Measurements from ENCODE around the gene TRRAP.

Gene TRRAP

GRCh38 chr7:98978672-98979071 lies 100.3 kb downstream of the TRRAP start:
- TF ChIP-seq CTCF (IDR thresholded peaks at IDR 0.05; ENCODE audit: control insufficient read depth, extremely low read depth, insufficient read depth) = no peak
- H3K4me3 ChIP-seq (ENCODE audit: low read depth, low read length) = no peak overlapping the region
- DNase-seq (ENCODE audit: low read depth) = no peak

GRCh38 chr7:98981701-98982100 lies 103.4 kb downstream of the TRRAP start:
- DNase-seq (ENCODE audit: low read depth) = no peak
- no peak for TF ChIP-seq CTCF (IDR thresholded peaks at IDR 0.05; ENCODE audit: control insufficient read depth, extremely low read depth, insufficient read depth)
- no peak overlapping the region for H3K4me3 ChIP-seq (ENCODE audit: low read depth, low read length)

GRCh38 chr7:98982686-98983085 lies 104.4 kb downstream of the TRRAP start:
- no peak for TF ChIP-seq CTCF (IDR thresholded peaks at IDR 0.05; ENCODE audit: control insufficient read depth, extremely low read depth, insufficient read depth)
- H3K4me3 ChIP-seq (ENCODE audit: low read depth, low read length) = no peak overlapping the region

DNA sequence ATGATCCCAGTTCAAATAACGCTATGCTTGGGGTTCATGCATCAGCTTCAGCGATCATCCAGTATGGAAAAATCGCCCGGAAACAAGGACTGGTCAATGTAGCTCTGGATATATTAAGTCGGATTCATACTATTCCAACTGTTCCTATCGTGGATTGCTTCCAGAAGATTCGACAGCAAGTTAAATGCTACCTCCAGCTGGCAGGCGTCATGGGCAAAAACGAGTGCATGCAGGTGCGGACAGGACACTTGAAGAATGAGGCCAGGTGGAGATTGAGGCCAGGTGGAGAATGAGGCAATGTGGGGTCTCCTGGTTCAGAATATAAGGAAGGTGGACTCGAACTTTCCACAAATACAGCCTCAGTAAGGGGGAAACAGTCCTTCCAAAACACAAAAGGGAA lies 105.8 kb downstream of the TRRAP start:
- DNase-seq (ENCODE audit: low read depth) = no peak
- TF ChIP-seq CTCF (IDR thresholded peaks at IDR 0.05; ENCODE audit: control insufficient read depth, extremely low read depth, insufficient read depth) = no peak
- H3K4me3 ChIP-seq (ENCODE audit: low read depth, low read length) = no peak overlapping the region

More at GRCh38 chr7:98982686-98983085, 104.4 kb downstream of the TRRAP start:
- DNase-seq (ENCODE audit: low read depth) = no peak

DNA sequence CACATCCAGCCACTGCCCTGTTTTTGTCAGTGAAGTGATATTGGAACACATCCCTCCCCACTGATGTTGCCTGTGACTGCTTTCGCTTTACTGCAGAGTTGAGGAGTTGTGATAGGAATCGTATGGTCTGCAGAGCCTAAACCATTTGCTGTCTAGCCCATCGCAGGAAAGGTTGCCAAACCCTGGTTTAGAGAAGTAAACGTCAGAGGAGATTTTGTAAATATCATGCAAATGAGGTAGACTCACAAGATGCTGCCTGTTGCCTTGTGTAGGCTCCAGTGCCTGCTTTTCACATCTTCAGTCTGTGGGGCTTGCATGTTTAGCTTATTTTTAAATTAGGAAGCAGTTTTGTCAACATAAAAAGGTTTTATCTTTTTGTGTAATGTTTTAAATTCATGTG lies 107.1 kb downstream of the TRRAP start:
- TF ChIP-seq CTCF (IDR thresholded peaks at IDR 0.05; ENCODE audit: control insufficient read depth, extremely low read depth, insufficient read depth) = no peak
- no peak overlapping the region for H3K4me3 ChIP-seq (ENCODE audit: low read depth, low read length)
- DNase-seq (ENCODE audit: low read depth) = no peak

DNA sequence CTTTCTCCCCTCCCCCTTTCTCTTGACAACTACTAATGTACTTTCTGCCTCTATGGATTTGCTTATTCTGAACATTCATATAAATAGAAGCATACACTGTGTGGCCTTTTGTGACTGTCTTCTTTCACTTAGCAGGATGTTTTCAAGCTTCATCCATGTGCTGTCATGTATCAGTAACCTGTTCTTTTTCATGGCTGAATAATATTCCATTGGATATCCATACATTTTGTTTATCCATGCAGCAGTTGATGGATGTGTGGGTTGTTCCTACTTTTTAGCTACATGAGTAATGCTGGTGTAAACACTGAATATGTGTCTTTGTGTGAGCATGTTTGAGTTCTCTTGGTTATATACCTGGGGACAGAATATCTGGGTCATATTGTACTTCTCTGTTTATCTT lies 107.6 kb downstream of the TRRAP start:
- no peak for TF ChIP-seq CTCF (IDR thresholded peaks at IDR 0.05; ENCODE audit: control insufficient read depth, extremely low read depth, insufficient read depth)
- no peak overlapping the region for H3K4me3 ChIP-seq (ENCODE audit: low read depth, low read length)
- DNase-seq (ENCODE audit: low read depth) = peak; percentile 8

- TF ChIP-seq CTCF (IDR thresholded peaks at IDR 0.05; ENCODE audit: control insufficient read depth, extremely low read depth, insufficient read depth) = no peak
- no peak overlapping the region for H3K4me3 ChIP-seq (ENCODE audit: low read depth, low read length)
- no peak for DNase-seq (ENCODE audit: low read depth)
Observed at GRCh38 chr7:98988641-98989040, 110.3 kb downstream of the TRRAP start.

All from LNCaP clone FGC (cell line).